Trophoblast cell (in vitro differentiated cells and primary cell): Measurements from ENCODE around the gene STAMBPL1.
A peak's percentile ranks its signal among the peaks of the same experiment; 100 is the strongest.

ENCODE experiments used
- DNase-seq, 2 donors: peaks; one replicate each; pipeline ENCODE4 v3.0.0-alpha.2; 2016
- H2AFZ ChIP-seq: 2 replicates; pipeline ENCODE4 v1.6.1; 2013; ENCODE audit warnings: low read length, moderate library complexity, mild to moderate bottlenecking; ENCODE audit not compliant: insufficient read depth, poor library complexity
- H2AK5ac ChIP-seq: 2 replicates; pipeline ENCODE4 v1.6.1; 2013; ENCODE audit warnings: mild to moderate bottlenecking, low read length
- H2BK120ac ChIP-seq: 2 replicates; pipeline ENCODE4 v1.6.1; 2013; ENCODE audit warnings: low read length, mild to moderate bottlenecking, moderate library complexity; ENCODE audit not compliant: insufficient read depth, poor library complexity
- H2BK12ac ChIP-seq: 2 replicates; pipeline ENCODE4 v1.6.1; 2013; ENCODE audit warnings: mild to moderate bottlenecking, low read length, moderate library complexity
- H2BK5ac ChIP-seq: 2 replicates; pipeline ENCODE4 v1.6.1; 2013; ENCODE audit warnings: low read length, low read depth, moderate library complexity, mild to moderate bottlenecking; ENCODE audit not compliant: poor library complexity
- H3K14ac ChIP-seq: 2 replicates; pipeline ENCODE4 v1.6.1; 2013; ENCODE audit warnings: mild to moderate bottlenecking, low read length
- H3K18ac ChIP-seq: 2 replicates; pipeline ENCODE4 v1.6.1; 2013; ENCODE audit warnings: mild to moderate bottlenecking, low read length
- H3K23ac ChIP-seq: 2 replicates; pipeline ENCODE4 v1.6.1; 2013; ENCODE audit warnings: low read length
- H3K27ac ChIP-seq: 2 replicates; pipeline ENCODE4 v1.5.1; 2013; ENCODE audit warnings: low read depth, mild to moderate bottlenecking, inconsistent platforms, low read length, moderate library complexity
- H3K27me3 ChIP-seq: 2 replicates; pipeline ENCODE4 v1.6.1; 2013; ENCODE audit warnings: inconsistent platforms, mild to moderate bottlenecking, low read length, moderate library complexity; ENCODE audit not compliant: insufficient read depth
- H3K36me3 ChIP-seq, 2 experiments: 1 replicate in 1 of 2; 2 replicates in 1 of 2; pipeline ENCODE4 v1.6.1; 2013; ENCODE audit warnings: low read length in 2 of 2, mild to moderate bottlenecking in 2 of 2, moderate library complexity in 1 of 2; ENCODE audit not compliant: insufficient read depth in 2 of 2, control insufficient read depth in 1 of 2
- H3K4ac ChIP-seq: 2 replicates; pipeline ENCODE4 v1.6.1; 2013; ENCODE audit warnings: low read depth, mild to moderate bottlenecking, low read length, moderate library complexity
- H3K4me1 ChIP-seq, 2 experiments: 1 replicate in 1 of 2; 2 replicates in 1 of 2; pipeline ENCODE4 v1.6.1; 2013; ENCODE audit warnings: low read length in 2 of 2, mild to moderate bottlenecking in 2 of 2, moderate library complexity in 1 of 2; ENCODE audit not compliant: insufficient read depth in 2 of 2, control insufficient read depth in 1 of 2
- H3K4me2 ChIP-seq: 2 replicates; pipeline ENCODE4 v1.6.1; 2013; ENCODE audit warnings: inconsistent platforms, mild to moderate bottlenecking, low read length, moderate library complexity
- H3K4me3 ChIP-seq: 2 replicates; pipeline ENCODE4 v1.5.1; 2013; ENCODE audit warnings: mild to moderate bottlenecking, low read depth, low read length, inconsistent platforms
- H3K79me1 ChIP-seq: one replicate; pipeline ENCODE4 v1.6.1; 2013; ENCODE audit warnings: low read length
- H3K79me2 ChIP-seq: 2 replicates; pipeline ENCODE4 v1.6.1; 2013; ENCODE audit warnings: low read length, mild to moderate bottlenecking; ENCODE audit not compliant: control insufficient read depth, insufficient read depth, poor library complexity
- H3K9ac ChIP-seq: 2 replicates; pipeline ENCODE4 v1.6.1; 2013; ENCODE audit warnings: mild to moderate bottlenecking, low read length
- H3K9me3 ChIP-seq: 2 replicates; pipeline ENCODE4 v1.6.1; 2013; ENCODE audit warnings: low read depth, mild to moderate bottlenecking, control low read depth, inconsistent platforms, low read length; ENCODE audit not compliant: insufficient read depth
- H4K12ac ChIP-seq: 2 replicates; pipeline ENCODE4 v1.6.1; 2013; ENCODE audit warnings: low read depth, mild to moderate bottlenecking, low read length, moderate library complexity
- H4K8ac ChIP-seq: 2 replicates; pipeline ENCODE4 v1.6.1; 2013; ENCODE audit warnings: low read depth, mild to moderate bottlenecking, low read length, moderate library complexity
- H4K91ac ChIP-seq: one replicate; pipeline ENCODE4 v1.6.1; 2013; ENCODE audit warnings: low read depth, mild to moderate bottlenecking, low read length, moderate library complexity
- WGBS: extraction: QIAGEN DNeasy Blood & Tissue Kit; methylation state at CpG from one replicate; pipeline ENCODE4 v1.1.7; 2013; ENCODE audit warnings: missing lambda C conversion rate; ENCODE audit not compliant: insufficient read length, insufficient coverage; ENCODE audit errors: extremely low coverage; 5-methylcytosine and 5-hydroxymethylcytosine counted together

The STAMBPL1 gene

GRCh38 chr10:88946965-88947590, 67.0 kb downstream of the STAMBPL1 start:
- Histone ChIP-seq H4K8ac (no peak overlapping the region), H2AK5ac (no peak overlapping the region), H4K91ac (no peak overlapping the region), H3K27ac (no peak overlapping the region), H3K4me3 (no peak overlapping the region), H2AFZ (no peak overlapping the region), H3K18ac (no peak overlapping the region), H3K4me1 (peaks cover 2 to 4% of the 10 kb centered on the region in 2 experiments), H2BK12ac (no peak overlapping the region), H2BK5ac (no peak overlapping the region), H2BK120ac (no peak overlapping the region), H3K36me3 (peaks cover 3 to 7% of the 10 kb centered on the region in 2 experiments), H3K79me2 (no peaks in the 10 kb centered on the region), H3K4ac (no peak overlapping the region), H3K9me3 (no peaks in the 10 kb centered on the region), H3K23ac (no peak overlapping the region), H4K12ac (no peak overlapping the region), H3K9ac (no peak overlapping the region), H3K27me3 (no peaks in the 10 kb centered on the region), H3K14ac (no peak overlapping the region), H3K4me2 (no peak overlapping the region), H3K79me1 (no peaks in the 10 kb centered on the region)
- DNase-seq: no peak
- WGBS: no CpG with 5 or more reads among the region's 6 CpGs

DNA sequence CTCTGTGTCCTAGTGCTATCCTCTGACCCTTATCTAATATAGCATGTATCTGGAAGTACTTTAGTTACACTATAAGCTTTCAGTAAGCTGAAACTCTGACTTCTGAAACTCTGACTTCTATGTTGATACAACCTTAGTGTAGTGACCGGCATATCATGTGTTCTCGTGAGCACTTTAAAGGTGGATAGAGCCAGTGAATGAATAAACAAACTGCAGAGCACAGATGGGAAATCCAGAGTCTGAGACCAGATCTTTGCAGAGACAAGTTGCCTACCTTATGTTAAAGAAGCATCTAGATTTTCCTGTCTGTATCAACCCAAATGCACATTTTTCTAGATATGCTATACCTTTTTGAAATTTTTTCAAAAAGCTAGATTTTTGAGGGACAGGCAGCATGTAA, 69.0 kb downstream of the STAMBPL1 start:
- no peak overlapping the region for H3K9ac ChIP-seq
- H4K8ac ChIP-seq: no peak overlapping the region
- H3K27ac ChIP-seq: no peak overlapping the region
- peaks cover 2 to 4% of the 10 kb centered on the region in 2 experiments for H3K4me1 ChIP-seq
- no peak overlapping the region for H3K4me2 ChIP-seq
- H3K18ac ChIP-seq: no peak overlapping the region
- no peak overlapping the region for H2AFZ ChIP-seq
- no peak overlapping the region for H2BK120ac ChIP-seq
- no peaks in the 10 kb centered on the region for H3K27me3 ChIP-seq
- H3K4ac ChIP-seq: no peak overlapping the region
- no peak overlapping the region for H3K14ac ChIP-seq
- no peaks in the 10 kb centered on the region for H3K9me3 ChIP-seq
- H3K79me1 ChIP-seq: no peaks in the 10 kb centered on the region
- no peak overlapping the region for H2BK12ac ChIP-seq
- no peak for DNase-seq
- no CpG with 5 or more reads among the region's 2 CpGs for WGBS
- no peak overlapping the region for H4K12ac ChIP-seq
- H3K23ac ChIP-seq: no peak overlapping the region
- H4K91ac ChIP-seq: no peak overlapping the region
- H3K79me2 ChIP-seq: no peaks in the 10 kb centered on the region
- no peak overlapping the region for H3K4me3 ChIP-seq
- H3K36me3 ChIP-seq: no peaks in the 10 kb centered on the region
- no peak overlapping the region for H2AK5ac ChIP-seq
- no peak overlapping the region for H2BK5ac ChIP-seq

GRCh38 chr10:88949912-88950837, 70.1 kb downstream of the STAMBPL1 start:
- Histone ChIP-seq H2BK5ac (no peak overlapping the region), H2BK12ac (no peak overlapping the region), H3K23ac (no peak overlapping the region), H3K9ac (no peak overlapping the region), H3K18ac (no peak overlapping the region), H4K91ac (no peak overlapping the region), H3K14ac (no peak overlapping the region), H4K12ac (no peak overlapping the region), H3K36me3 (no peaks in the 10 kb centered on the region), H2AK5ac (no peak overlapping the region), H2BK120ac (no peak overlapping the region), H3K79me1 (no peaks in the 10 kb centered on the region), H3K4me1 (peaks cover 2 to 4% of the 10 kb centered on the region in 2 experiments), H3K27ac (no peak overlapping the region), H3K4ac (no peak overlapping the region), H2AFZ (no peak overlapping the region), H3K4me2 (no peak overlapping the region), H3K4me3 (no peak overlapping the region), H3K9me3 (no peaks in the 10 kb centered on the region), H3K79me2 (no peaks in the 10 kb centered on the region), H4K8ac (no peak overlapping the region), H3K27me3 (no peaks in the 10 kb centered on the region)
- no peak for DNase-seq
- no CpG with 5 or more reads among the region's 3 CpGs for WGBS

- no peak within 1 kb of the TSS for H2AK5ac ChIP-seq
- WGBS: no CpG with 5 or more reads among the region's 8 CpGs
- H3K14ac ChIP-seq: no peak within 1 kb of the TSS
- no peak within 1 kb of the TSS for H3K4ac ChIP-seq
- H2BK5ac ChIP-seq: no peak within 1 kb of the TSS
- H4K91ac ChIP-seq: no peak within 1 kb of the TSS
- no peaks in the 10 kb centered on the region for H3K79me2 ChIP-seq
- no peaks in the 10 kb centered on the region for H3K9me3 ChIP-seq
- H3K4me2 ChIP-seq: peak within 1 kb of the TSS; percentile 32
- no peak within 1 kb of the TSS for H3K23ac ChIP-seq
- no peak within 1 kb of the TSS for H4K12ac ChIP-seq
- no peak for DNase-seq
- peak within 1 kb of the TSS; percentile 54 for H2AFZ ChIP-seq
- H2BK120ac ChIP-seq: no peak within 1 kb of the TSS
- peak within 1 kb of the TSS; percentile 71 for H3K27ac ChIP-seq
- no peak within 1 kb of the TSS for H2BK12ac ChIP-seq
- H3K4me3 ChIP-seq: no peak within 1 kb of the TSS
- H3K27me3 ChIP-seq: no peaks in the 10 kb centered on the region
- H3K9ac ChIP-seq: no peak within 1 kb of the TSS
- peaks cover 2 to 4% of the 10 kb centered on the region in 2 experiments for H3K4me1 ChIP-seq
- no peaks in the 10 kb centered on the region for H3K36me3 ChIP-seq
- H3K79me1 ChIP-seq: no peaks in the 10 kb centered on the region
- peak within 1 kb of the TSS; percentile 30 for H3K18ac ChIP-seq
- H4K8ac ChIP-seq: peak within 1 kb of the TSS; percentile 10
These were observed 72.6 kb downstream of the STAMBPL1 start, which contains the start of gene ACTA2 for GRCh38 chr10:88952647-88953111. Gene ACTA2, minus strand, starts transcription at chr10:88952773. Its CDS starts 3,843 bp downstream, at chr10:88948930.
